ENCODE data around the gene MUC6.
A peak's percentile ranks its signal among the peaks of the same experiment; 100 is the strongest.

The MUC6 gene

GRCh38 chr11:1051356-1052132 is 15.0 kb upstream of the MUC6 start:
- DNase-seq: no peak

- peak; percentile 60 for DNase-seq
Observed at GRCh38 chr11:1050581-1051355, 14.2 kb upstream of the MUC6 start.

- no peak for DNase-seq
Observed at GRCh38 chr11:1049911-1050580, 13.5 kb upstream of the MUC6 start.

GRCh38 chr11:1049431-1049891 is 12.9 kb upstream of the MUC6 start:
- DNase-seq: no peak

GRCh38 chr11:1049071-1049405 is 12.5 kb upstream of the MUC6 start:
- DNase-seq: no peak

GRCh38 chr11:1048375-1049070 is 12.0 kb upstream of the MUC6 start:
- DNase-seq: no peak

- DNase-seq: no peak
Observed at GRCh38 chr11:1047595-1048156, 11.2 kb upstream of the MUC6 start.

GRCh38 chr11:1044160-1044559 is 7.6 kb upstream of the MUC6 start:
- no peak for DNase-seq

GRCh38 chr11:1043563-1044096 is 7.1 kb upstream of the MUC6 start:
- DNase-seq: no peak

GRCh38 chr11:1042626-1043562 is 6.4 kb upstream of the MUC6 start:
- DNase-seq: no peak

- DNase-seq: no peak
Observed at GRCh38 chr11:1041936-1042608, 5.6 kb upstream of the MUC6 start.

GRCh38 chr11:1041471-1041870 is 5.0 kb upstream of the MUC6 start:
- DNase-seq: no peak

GRCh38 chr11:1041149-1041467 is 4.6 kb upstream of the MUC6 start:
- DNase-seq: no peak

- DNase-seq: no peak
Observed at GRCh38 chr11:1040428-1041148, 4.1 kb upstream of the MUC6 start.

GRCh38 chr11:1039481-1040427 is 3.2 kb upstream of the MUC6 start:
- DNase-seq: no peak

- no peak for DNase-seq
Observed at GRCh38 chr11:1038921-1039320, 2.4 kb upstream of the MUC6 start.

GRCh38 chr11:1038361-1038760 is 1.8 kb upstream of the MUC6 start:
- no peak for DNase-seq

GRCh38 chr11:1037506-1038055 is 1.1 kb upstream of the MUC6 start:
- no peak for DNase-seq

- DNase-seq: no peak
Observed at GRCh38 chr11:1036931-1037330, 413 bp upstream of the MUC6 start.
